Heart right ventricle (tissue), 16 donors: ENCODE measurements around the gene HAO2. TPM values are rescaled to one million over a fixed set of nuclear protein-coding genes. Genes with fewer than 3 reads are reported as not detected.

Experiments
- ATAC-seq, 8 donors: fragments of 200-7000 bp; cut with Tn5 transposase; one replicate each; pipeline ENCODE4 v1.9.1; 2020; ENCODE audit warnings: mild to moderate bottlenecking in 8 of 8, moderate library complexity in 8 of 8, moderate number of reproducible peaks in 1 of 8
- DNase-seq, 2 donors: peaks; one replicate each; pipeline ENCODE4 v3.0.0-alpha.2; 2020
- H3K27ac ChIP-seq, 10 donors: fragments of 200-600 bp; sonication (generic) in 2 of 10; one replicate each; pipeline versions ENCODE4 v1.5.0 to v1.8.0; 2020 to 2022; ENCODE audit warnings: mild to moderate bottlenecking in 3 of 10
- H3K27me3 ChIP-seq, 7 donors: fragments of 200-600 bp; one replicate each; pipeline ENCODE4 v1.8.0; 2021 to 2022; ENCODE audit warnings: mild to moderate bottlenecking in 2 of 7
- H3K36me3 ChIP-seq, 9 donors: fragments of 200-600 bp; sonication (generic) in 1 of 9; one replicate each; pipeline versions ENCODE4 v1.5.0 to v1.8.0; 2020 to 2022; ENCODE audit warnings: mild to moderate bottlenecking in 2 of 9
- H3K4me1 ChIP-seq, 9 donors: fragments of 200-600 bp; sonication (generic) in 1 of 9; one replicate each; pipeline versions ENCODE4 v1.5.0 to v1.8.0; 2020 to 2022; ENCODE audit warnings: mild to moderate bottlenecking in 4 of 9
- H3K4me3 ChIP-seq, 10 donors: fragments of 200-600 bp; sonication (generic) in 2 of 10; one replicate each; pipeline versions ENCODE4 v1.5.0 to v1.8.0; 2020 to 2022; ENCODE audit warnings: mild to moderate bottlenecking in 7 of 10, moderate library complexity in 2 of 10
- H3K9me3 ChIP-seq, 11 donors: fragments of 200-600 bp in 10 of 11; sonication (generic) in 2 of 11; one replicate each; pipeline versions ENCODE4 v1.5.0 to v1.8.0; 2013 to 2022; ENCODE audit warnings: mild to moderate bottlenecking in 2 of 11, control low read depth in 1 of 11, moderate library complexity in 1 of 11
- CTCF ChIP-seq, 9 donors: fragments of 200-600 bp; sonication (generic) in 2 of 9; IDR thresholded peaks; one replicate each; pipeline versions ENCODE4 v1.5.0 to v1.8.0; 2021 to 2022; ENCODE audit warnings: antibody characterized with exemption in 9 of 9, mild to moderate bottlenecking in 5 of 9, moderate library complexity in 1 of 9
- WGBS, 2 donors: extraction: QIAGEN DNeasy Blood & Tissue Kit; methylation state at CpG; one replicate each; pipeline ENCODE4 v1.1.7; 2013; ENCODE audit warnings: inconsistent platforms in 1 of 2; 5-methylcytosine and 5-hydroxymethylcytosine counted together
- intact Hi-C, 10 donors: fragments of 100-400 bp; cut with DNase I; formaldehyde crosslinking; loops; one replicate each; pipeline versions ENCODE4 v1.11.1 to v1.14.2; 2022
- polyA plus RNA-seq, 2 donors: library from polyadenylated mRNA; stranded (reverse); fragments of 200-250 nt; gene quantifications; one replicate each; pipeline ENCODE4 v1.2.3, GENCODE V29; 2013
- total RNA-seq, 10 donors: library from RNA; stranded (reverse); fragmentation: NEBNext Ultra II Directional in 3 of 10; extraction: Animal tissue kit (Norgen Biotek cat#: 25700) in 3 of 10; gene quantifications; one replicate each; pipeline versions ENCODE4 v1.2.1 to v1.2.4, GENCODE V29; 2021 to 2023
- donor health status: Arrhythmogenic right ventricular cardiomyopathy.
- donor health status: ischemic (EF 13 %, LVEDD 7.1; RV severe dilation, severe dysfunction).
- donor health status: healthy with polysubstance abuse.
- donor health status: DM: no; HTN: yes; CAD: no.
- donor health status: DM: no; HTN: no; CAD: no.
- donor health status: ischemic (EF 25% LVEDD 6.9; RV normal size, moderate dysfunction).
- donor health status: ischemic (EF 25% LVEDD 5.7; RV mildly dilated, moderate dysfunction).
- donor health status: healthy.
- donor health status: DM: yes; HTN: yes; CAD: no.
- donor health status: Ischemic cardiomyopathy.
- donor health status: ischemic (EF 35%, LVEDD 5.7; RV mildly dilated, moderate dysfunction).
- donor health status: nonischemic (EF 11% LVEDD 7.7; RV severe dilation, severe dysfunction).
- donor health status: DM: yes; HTN: yes; CAD: no.
- donor health status: PGD.
- donor health status: ischemic (EF 29% LVEDD 5.4; RV normal size, mild dysfunction).
- donor health status: nonischemic (EF 23%, LVEDD 6.1; RV moderate dilation, normal function).

HAO2 gene
- total and polyA plus RNA-seq, 12 donors: 0.01 TPM; not detected in 11

GRCh38 chr1:119361620-119362344, 6.8 kb upstream of the HAO2 start:
- intact Hi-C loops: loop anchor here in 2 of 10 donors (10.0 kb wide), 2 partner anchors 77 to 1207 kb away; no protein-coding TSS in a partner anchor
- ATAC-seq: no peak

GRCh38 chr1:119363162-119363561, 5.4 kb upstream of the HAO2 start:
- no peaks in the 10 kb centered on the region for H3K9me3 ChIP-seq
- intact Hi-C loops: loop anchor here in 2 of 10 donors (10.0 kb wide), 2 partner anchors 78 to 1208 kb away; no protein-coding TSS in a partner anchor
- 79% methylated on average over 7 of the region's 7 CpGs for WGBS, 2 donors

More at GRCh38 chr1:119361620-119362344, 6.8 kb upstream of the HAO2 start:
- no peaks in the 10 kb centered on the region for H3K36me3 ChIP-seq
- no peak overlapping the region for H3K27ac ChIP-seq
- WGBS, 2 donors: 79 to 82% methylated on average over 4 of the region's 4 CpGs
- H3K4me1 ChIP-seq: no peaks in the 10 kb centered on the region
- no peaks in the 10 kb centered on the region for H3K9me3 ChIP-seq
- DNase-seq: no peak
- no peak for TF ChIP-seq CTCF (IDR thresholded peaks at IDR 0.05)
- no peak overlapping the region for H3K4me3 ChIP-seq
- peaks cover 0 to 8% (median 0%) of the 10 kb centered on the region in 7 donors for H3K27me3 ChIP-seq

GRCh38 chr1:119364640-119365039, 3.9 kb upstream of the HAO2 start:
- Histone ChIP-seq H3K4me1 (no peaks in the 10 kb centered on the region), H3K36me3 (no peaks in the 10 kb centered on the region), H3K27ac (no peak overlapping the region), H3K9me3 (no peaks in the 10 kb centered on the region), H3K4me3 (no peak overlapping the region), H3K27me3 (peaks cover 0 to 7% (median 3%) of the 10 kb centered on the region in 7 donors)
- no peak for DNase-seq
- no peak for TF ChIP-seq CTCF (IDR thresholded peaks at IDR 0.05)
- ATAC-seq: no peak
- intact Hi-C loops: loop anchor here in 8 of 10 donors (5.0 to 10.0 kb wide), 6 partner anchors 77 to 1212 kb away; no protein-coding TSS in a partner anchor
- whole genome bisulfite sequencing, 2 donors: 72 to 76% methylated on average over 4 of the region's 4 CpGs

More at GRCh38 chr1:119363162-119363561, 5.4 kb upstream of the HAO2 start:
- no peaks in the 10 kb centered on the region for H3K4me1 ChIP-seq
- H3K27ac ChIP-seq: no peak overlapping the region
- DNase-seq: no peak
- TF ChIP-seq CTCF (IDR thresholded peaks at IDR 0.05): no peak
- H3K4me3 ChIP-seq: no peak overlapping the region
- peaks cover 0 to 5% (median 3%) of the 10 kb centered on the region in 7 donors for H3K27me3 ChIP-seq
- H3K36me3 ChIP-seq: no peaks in the 10 kb centered on the region
- ATAC-seq: no peak

- TF ChIP-seq CTCF (IDR thresholded peaks at IDR 0.05): no peak
- Histone ChIP-seq H3K36me3 (no peaks in the 10 kb centered on the region), H3K4me3 (no peak overlapping the region), H3K4me1 (no peaks in the 10 kb centered on the region), H3K27ac (no peak overlapping the region), H3K9me3 (no peaks in the 10 kb centered on the region), H3K27me3 (peaks cover 0 to 7% (median 0%) of the 10 kb centered on the region in 7 donors)
- 89 to 91% methylated on average over 3 of the region's 3 CpGs for WGBS, 2 donors
- intact Hi-C loops: loop anchor here in 8 of 10 donors (5.0 to 10.0 kb wide), 6 partner anchors 79 to 1214 kb away; no protein-coding TSS in a partner anchor
- DNase-seq (no peak), ATAC-seq (no peak)
These were observed 2.2 kb upstream of the HAO2 start for GRCh38 chr1:119366424-119366823.
